Measurements from ENCODE around the gene COMMD10. TPM values are rescaled to one million over a fixed set of nuclear protein-coding genes. Genes with fewer than 3 reads are reported as not detected.

COMMD10 gene
- total RNA-seq, 3 donors from 2014 or later = 37.6 to 57.8 (median 54.1) TPM

- Histone ChIP-seq H3K4me1 (no peaks in the 10 kb centered on the region), H3K36me3 (no peaks in the 10 kb centered on the region), H3K27ac (no peak overlapping the region), H3K27me3 (no peaks in the 10 kb centered on the region), H3K9me3 (no peaks in the 10 kb centered on the region), H3K4me3 (no peak overlapping the region)
- intact Hi-C loops (cut with DNase I; ENCODE audit: low total_unique reads) = no loop called here
- TF ChIP-seq POLR2A (IDR thresholded peaks at IDR 0.05) (no peak), POLR2AphosphoS5 (IDR thresholded peaks at IDR 0.05) (no peak), CTCF (IDR thresholded peaks at IDR 0.05) (no peak)
- DNase-seq (ENCODE audit: low spot score in 2 of 2) = no peak
Measured at GRCh38 chr5:116144103-116144502, 59.3 kb downstream of the COMMD10 start.

- no peaks in the 10 kb centered on the region for H3K9me3 ChIP-seq
- TF ChIP-seq CTCF (IDR thresholded peaks at IDR 0.05) (no peak), POLR2AphosphoS5 (IDR thresholded peaks at IDR 0.05) (no peak), POLR2A (IDR thresholded peaks at IDR 0.05) (no peak)
- H3K4me3 ChIP-seq = no peak overlapping the region
- no peak overlapping the region for H3K27ac ChIP-seq
- no peaks in the 10 kb centered on the region for H3K36me3 ChIP-seq
- no peak for DNase-seq (ENCODE audit: low spot score in 2 of 2)
- intact Hi-C loops (cut with DNase I; ENCODE audit: low total_unique reads) = no loop called here
- H3K27me3 ChIP-seq = no peaks in the 10 kb centered on the region
- H3K4me1 ChIP-seq = no peaks in the 10 kb centered on the region
Measured at GRCh38 chr5:116144991-116145390, 60.2 kb downstream of the COMMD10 start.

DNA sequence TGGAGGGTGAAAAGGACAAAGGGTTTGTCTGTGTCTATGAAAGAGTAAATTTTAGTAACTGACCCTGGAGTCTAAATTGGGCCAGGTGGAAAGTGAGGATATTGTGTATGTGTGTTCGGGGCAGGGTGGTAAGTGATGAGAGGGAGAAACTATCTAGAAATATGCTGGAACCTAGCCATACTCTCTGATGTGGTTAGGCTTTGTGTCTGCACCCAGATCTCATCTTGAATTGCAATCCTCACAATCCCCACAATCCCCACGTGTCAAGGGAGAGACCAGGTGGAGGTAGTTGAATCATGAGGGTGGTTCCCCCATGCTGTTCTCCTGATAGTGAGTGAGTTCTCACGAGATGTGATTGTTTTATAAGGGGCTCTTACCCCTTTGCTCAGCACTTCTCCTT is 60.6 kb downstream of the COMMD10 start:
- H3K27ac ChIP-seq = no peak overlapping the region
- no peaks in the 10 kb centered on the region for H3K4me1 ChIP-seq
- no peaks in the 10 kb centered on the region for H3K36me3 ChIP-seq
- no peaks in the 10 kb centered on the region for H3K9me3 ChIP-seq
- no peak for DNase-seq (ENCODE audit: low spot score in 2 of 2)
- no peaks in the 10 kb centered on the region for H3K27me3 ChIP-seq
- intact Hi-C loops (cut with DNase I; ENCODE audit: low total_unique reads) = no loop called here
- TF ChIP-seq POLR2A (IDR thresholded peaks at IDR 0.05) = no peak
- TF ChIP-seq CTCF (IDR thresholded peaks at IDR 0.05) = no peak
- TF ChIP-seq POLR2AphosphoS5 (IDR thresholded peaks at IDR 0.05) = no peak
- no peak overlapping the region for H3K4me3 ChIP-seq

- Histone ChIP-seq H3K4me3 (no peak overlapping the region), H3K27me3 (no peaks in the 10 kb centered on the region), H3K36me3 (no peaks in the 10 kb centered on the region), H3K9me3 (no peaks in the 10 kb centered on the region), H3K27ac (no peak overlapping the region), H3K4me1 (no peaks in the 10 kb centered on the region)
- TF ChIP-seq POLR2AphosphoS5 (IDR thresholded peaks at IDR 0.05) = no peak
- TF ChIP-seq CTCF (IDR thresholded peaks at IDR 0.05) = no peak
- TF ChIP-seq POLR2A (IDR thresholded peaks at IDR 0.05) = no peak
- intact Hi-C loops (cut with DNase I; ENCODE audit: low total_unique reads) = no loop called here
- no peak for DNase-seq (ENCODE audit: low spot score in 2 of 2)
Measured at GRCh38 chr5:116152169-116152568, 67.3 kb downstream of the COMMD10 start.

GRCh38 chr5:116153687-116154174 is 68.9 kb downstream of the COMMD10 start:
- Histone ChIP-seq H3K27ac (no peak overlapping the region), H3K4me1 (no peaks in the 10 kb centered on the region), H3K27me3 (no peaks in the 10 kb centered on the region), H3K36me3 (no peaks in the 10 kb centered on the region), H3K4me3 (no peak overlapping the region), H3K9me3 (no peaks in the 10 kb centered on the region)
- TF ChIP-seq CTCF (IDR thresholded peaks at IDR 0.05) = no peak
- no peak for TF ChIP-seq POLR2A (IDR thresholded peaks at IDR 0.05)
- TF ChIP-seq POLR2AphosphoS5 (IDR thresholded peaks at IDR 0.05) = no peak
- intact Hi-C loops (cut with DNase I; ENCODE audit: low total_unique reads) = no loop called here
- no peak for DNase-seq (ENCODE audit: low spot score in 2 of 2)
